HG03045 (cell line): Measurements from ENCODE around the gene CYP2W1.

Source experiments
- ATAC-seq: cut with Tn5 transposase; IDR thresholded peaks from one replicate; pipeline ENCODE4 v1.9.1; 2021; ENCODE audit warnings: mild to moderate bottlenecking, moderate library complexity; ENCODE audit not compliant: unreplicated experiment

Gene CYP2W1

DNA sequence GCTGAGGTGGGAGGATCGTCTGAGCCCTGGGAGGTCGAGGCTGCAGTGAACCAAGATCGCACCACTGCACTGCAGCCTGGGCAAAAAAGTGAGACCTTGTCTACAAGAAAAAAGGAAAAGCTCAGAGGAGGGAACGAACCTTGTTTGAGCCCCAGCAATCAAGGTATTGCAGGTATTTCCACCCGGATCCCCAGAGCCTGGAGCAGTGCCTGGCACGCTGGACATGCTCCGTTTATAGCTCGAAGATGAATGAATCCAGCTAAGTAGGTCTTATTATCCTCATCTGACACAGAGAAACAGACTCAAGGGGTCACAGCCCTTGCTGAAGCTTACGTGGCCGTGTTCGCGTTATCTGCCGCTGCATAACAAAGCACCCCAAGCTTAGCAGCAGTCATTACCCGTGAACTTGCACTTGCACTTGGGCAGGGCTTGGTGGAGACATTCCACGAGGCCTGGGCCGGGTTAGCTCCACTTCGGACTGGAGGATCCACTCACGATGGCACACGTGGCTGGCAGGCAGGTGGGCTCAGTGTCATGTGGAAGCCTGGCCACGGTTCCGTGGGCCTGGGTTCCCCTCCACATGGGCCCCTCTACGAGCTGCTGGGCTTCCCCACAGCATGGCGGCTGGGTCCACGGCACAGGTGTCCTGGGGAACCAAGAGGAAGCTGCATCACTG, 4.4 kb upstream of the CYP2W1 start:
- no peak for ATAC-seq

DNA sequence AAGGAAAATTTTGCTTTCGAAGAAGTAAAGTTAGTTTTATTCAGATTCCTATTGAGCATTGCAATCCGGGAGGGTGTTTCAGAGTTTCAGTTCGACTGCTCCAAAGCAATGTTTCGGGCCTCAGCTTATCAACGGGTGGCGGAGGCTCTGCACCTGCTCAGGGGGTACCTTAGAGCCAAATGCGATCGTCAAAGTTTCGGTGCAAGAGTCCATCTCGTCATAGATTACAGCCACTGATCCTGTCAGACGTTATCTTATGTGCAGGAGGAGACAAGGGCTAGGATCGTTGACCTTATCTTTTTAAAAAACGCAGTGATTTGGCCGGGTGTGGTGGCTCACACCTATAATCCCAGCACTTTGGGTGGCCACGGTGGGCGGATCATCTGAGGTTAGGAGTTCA, 3.8 kb upstream of the CYP2W1 start:
- no peak for ATAC-seq

DNA sequence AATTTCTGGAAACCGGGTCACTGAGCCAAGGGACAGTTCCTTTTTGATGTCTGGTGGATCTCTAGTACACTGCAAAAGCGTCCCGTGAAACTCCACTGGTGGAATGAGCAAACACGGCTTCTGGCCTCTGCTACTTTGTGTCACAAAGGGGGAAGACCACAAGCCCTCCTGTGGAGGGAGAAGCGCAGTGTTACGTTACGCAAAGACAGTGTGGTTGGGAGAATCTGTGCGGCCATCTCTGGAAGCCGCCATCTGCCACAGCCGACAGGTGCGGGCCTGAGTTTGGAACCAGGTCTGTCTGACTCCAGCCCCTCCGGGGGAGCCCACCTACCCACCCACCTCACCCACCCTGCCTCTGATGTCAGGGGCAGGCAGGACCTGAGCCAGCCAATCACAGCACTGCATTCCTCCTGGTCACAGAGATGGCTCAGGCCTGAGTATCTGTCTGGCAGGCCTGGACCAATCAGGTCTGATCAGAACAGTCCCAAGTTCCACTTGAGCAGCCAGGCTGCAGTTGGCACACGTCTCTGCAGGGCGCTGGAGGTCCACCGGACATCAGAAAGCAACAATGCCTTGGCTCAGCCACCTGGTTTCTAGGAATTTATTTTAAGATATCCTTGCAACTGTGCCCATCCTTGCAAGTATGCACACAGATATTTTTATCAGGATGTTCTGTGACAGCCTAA, 3.0 kb upstream of the CYP2W1 start:
- ATAC-seq: no peak

DNA sequence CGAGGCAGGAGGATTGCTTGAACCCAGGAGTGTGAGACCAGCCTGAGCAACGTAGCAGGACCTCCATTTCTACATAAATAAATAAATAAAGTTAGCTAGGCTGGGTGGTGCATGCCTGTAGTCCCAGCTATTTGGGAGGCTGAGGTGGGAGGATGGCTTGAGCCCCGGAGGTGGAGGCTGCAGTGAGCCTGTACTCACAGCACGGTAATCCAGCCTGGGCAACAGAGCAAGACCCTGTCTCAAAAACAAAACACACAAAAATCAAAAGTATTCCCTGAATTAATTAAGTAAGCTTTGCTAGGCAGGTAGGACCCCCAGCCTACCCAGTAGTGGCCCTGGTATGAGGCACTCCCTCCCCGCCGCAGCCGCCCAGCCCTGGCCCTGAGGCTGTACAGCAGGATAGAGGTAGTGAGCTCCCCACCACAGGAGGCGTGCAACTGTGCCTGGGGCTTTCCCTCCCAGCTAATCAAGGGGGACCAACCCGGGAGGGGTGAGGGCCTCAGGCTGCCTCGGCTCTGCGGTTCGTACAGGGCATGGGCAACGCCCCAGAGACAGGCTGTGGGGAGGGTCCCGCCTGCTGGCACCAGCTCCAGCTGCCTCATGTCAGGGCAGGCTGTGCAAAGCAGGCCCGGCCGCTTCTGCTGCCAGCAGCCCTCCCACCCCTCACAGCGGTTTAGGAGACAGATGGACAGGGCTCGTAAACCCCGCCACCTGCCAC, 1.0 kb upstream of the CYP2W1 start:
- no peak for ATAC-seq

DNA sequence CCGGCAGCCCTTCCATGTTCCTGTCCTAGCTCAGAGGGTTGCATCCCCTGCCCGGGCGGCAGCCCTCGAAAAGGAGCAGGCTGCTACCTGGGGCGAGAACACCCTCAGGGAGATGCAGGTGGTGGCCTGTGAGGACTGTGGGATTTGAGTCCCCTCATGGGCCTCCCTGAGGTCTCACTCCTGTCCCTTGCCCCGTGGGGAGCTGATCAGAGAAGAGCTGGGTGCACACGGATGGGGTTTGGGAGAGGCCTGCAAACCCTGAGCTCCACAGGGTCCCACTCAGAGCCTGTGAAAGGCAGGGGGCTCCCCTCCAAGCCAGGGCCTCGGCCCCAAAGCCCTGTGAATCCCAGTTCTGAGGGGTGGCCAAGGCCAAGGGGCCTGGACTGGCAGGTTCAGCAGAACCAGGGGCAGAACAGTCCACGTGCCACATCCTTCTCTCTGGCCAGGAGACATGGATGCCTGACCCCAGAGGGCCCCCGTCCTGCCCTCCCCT, 424 bp upstream of the CYP2W1 start:
- no peak for ATAC-seq

DNA sequence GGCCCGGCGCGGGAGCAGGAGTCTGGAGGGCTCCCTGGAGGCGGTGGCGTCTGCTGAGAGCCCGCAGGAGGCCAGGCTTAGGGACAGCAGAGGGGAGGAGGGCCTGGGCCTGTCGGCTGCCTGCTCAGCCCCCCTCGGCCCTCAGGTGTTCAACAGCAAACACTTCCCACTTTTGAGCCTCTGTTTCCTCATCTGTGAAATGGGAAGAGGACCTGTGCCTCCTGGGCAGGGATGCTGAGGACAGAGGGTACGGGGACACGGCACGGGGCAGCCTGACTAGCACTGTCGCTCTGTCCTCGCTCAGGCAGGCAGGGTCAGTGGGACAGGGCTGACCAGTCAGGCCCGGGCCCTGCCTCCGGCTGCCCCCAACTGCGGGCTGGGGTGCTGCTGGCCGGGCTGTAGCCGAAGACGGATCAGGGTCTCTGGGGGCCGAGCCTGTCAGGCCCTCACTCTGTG, 663 bp downstream of the CYP2W1 start:
- no peak for ATAC-seq

DNA sequence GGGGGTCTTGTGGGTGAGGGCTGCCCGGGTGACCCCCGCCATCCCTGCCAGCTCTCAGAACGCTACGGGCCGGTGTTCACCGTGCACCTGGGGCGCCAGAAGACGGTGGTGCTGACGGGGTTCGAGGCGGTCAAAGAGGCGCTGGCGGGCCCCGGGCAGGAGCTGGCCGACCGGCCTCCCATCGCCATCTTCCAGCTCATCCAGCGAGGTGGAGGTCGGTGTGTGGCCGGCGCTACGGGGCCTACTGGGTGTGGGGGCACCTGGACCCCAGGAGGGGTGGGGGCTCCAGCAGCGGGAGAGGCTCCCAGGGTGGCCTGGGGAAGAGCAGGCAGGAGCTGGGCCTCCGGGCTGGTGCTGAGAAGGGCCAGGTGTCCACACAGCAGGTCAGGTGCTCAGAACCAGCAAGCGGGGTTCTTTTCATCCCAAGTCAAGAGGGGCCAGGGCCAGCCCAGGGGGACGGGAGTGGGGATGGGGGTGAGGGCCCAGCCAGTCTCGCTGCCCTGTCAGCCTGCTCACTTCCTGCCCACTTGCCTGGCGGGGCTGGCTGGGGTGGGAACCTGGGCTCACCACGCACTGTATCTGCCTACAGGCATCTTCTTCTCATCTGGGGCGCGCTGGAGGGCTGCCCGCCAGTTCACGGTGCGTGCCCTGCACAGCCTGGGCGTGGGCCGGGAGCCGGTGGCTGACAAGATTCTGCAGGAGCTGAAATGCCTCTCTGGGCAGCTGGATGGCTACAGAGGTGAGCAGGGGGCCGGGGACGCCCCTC, 1.6 kb downstream of the CYP2W1 start:
- ATAC-seq: no peak

DNA sequence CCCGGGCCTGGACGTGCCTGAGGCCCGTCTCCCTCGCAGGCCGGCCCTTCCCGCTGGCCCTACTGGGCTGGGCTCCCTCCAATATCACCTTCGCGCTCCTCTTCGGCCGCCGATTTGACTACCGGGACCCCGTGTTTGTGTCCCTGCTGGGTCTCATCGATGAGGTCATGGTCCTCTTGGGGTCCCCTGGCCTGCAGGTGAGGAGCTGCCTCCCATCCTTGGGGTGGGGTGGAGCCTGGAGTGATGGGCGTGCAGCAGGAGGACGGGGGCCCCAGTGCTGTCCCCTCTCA, 2.1 kb downstream of the CYP2W1 start:
- no peak for ATAC-seq

DNA sequence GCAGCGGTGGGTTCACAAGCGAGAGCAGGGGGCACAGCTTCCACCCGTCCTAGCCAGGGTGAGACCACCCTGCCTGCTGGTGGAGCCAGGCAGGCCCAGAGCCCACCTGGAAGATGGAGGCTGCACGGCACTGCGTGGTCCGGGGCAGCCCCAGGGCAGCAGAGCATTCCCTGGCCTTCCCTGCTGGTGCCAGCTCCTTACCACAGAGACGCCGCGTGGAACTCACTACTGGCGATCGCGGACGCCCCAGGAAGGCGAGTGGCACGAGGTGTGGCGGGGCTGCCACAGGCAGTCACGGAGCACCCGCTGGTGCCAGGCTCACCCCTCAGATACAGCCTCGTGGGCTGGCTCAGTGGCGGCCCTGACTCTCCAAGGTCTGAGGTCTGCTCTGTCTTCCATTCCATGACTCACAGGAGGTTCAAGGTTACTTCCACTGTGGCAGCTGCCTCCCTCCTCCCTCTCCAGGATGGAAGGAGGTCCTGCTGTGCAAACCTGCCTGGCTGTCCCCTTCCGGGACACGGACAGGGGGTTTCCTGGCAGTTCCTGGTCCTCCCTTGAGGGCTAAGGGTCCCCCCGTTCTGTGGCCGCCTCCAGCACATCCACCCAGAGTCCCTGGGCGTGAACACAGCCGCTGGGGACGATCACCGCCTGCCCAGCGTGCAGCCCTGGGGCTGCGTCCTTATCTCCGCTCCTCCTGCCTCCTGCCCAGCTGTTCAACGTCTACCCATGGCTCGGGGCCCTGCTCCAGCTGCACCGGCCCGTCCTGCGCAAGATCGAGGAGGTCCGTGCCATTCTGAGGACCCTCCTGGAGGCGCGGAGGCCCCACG, 3.1 kb downstream of the CYP2W1 start:
- ATAC-seq: no peak

DNA sequence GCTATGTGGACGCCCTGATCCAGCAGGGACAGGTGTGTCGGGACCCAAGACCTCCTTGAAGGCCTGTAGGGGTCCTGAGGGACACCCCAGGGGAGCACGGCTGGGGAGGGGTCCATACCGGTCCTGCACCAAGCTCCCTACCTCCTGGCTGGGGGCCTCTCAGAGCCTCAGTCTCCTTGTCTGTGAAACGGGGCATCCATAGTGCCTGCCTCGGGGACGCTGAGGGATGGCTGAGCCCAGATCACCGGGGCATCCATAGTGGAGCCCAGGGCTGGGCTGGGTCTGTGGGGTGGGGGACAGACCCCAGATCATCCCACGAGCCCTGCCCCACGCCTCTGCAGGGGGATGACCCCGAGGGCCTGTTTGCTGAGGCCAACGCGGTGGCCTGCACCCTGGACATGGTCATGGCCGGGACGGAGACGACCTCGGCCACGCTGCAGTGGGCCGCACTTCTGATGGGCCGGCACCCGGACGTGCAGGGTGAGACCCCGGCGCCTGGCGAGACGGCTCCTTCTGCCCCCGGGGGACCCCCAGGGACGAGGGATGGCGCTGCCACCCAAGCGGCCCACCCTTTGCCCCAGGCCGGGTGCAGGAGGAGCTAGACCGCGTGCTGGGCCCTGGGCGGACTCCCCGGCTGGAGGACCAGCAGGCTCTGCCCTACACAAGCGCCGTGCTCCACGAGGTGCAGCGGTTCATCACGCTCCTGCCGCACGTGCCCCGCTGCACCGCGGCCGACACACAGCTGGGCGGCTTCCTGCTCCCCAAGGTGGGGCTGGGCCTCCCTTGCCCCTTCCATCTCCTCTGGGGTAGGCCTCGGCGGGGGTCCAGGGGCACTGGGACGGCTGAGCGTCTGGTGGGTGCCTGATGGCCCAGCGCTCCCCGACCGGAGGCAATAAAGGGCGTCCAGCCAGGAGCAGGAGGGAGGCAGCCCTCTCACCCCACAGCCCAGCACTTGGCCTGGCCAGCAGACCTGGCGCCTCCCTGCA, 4.1 kb downstream of the CYP2W1 start:
- ATAC-seq: no peak

DNA sequence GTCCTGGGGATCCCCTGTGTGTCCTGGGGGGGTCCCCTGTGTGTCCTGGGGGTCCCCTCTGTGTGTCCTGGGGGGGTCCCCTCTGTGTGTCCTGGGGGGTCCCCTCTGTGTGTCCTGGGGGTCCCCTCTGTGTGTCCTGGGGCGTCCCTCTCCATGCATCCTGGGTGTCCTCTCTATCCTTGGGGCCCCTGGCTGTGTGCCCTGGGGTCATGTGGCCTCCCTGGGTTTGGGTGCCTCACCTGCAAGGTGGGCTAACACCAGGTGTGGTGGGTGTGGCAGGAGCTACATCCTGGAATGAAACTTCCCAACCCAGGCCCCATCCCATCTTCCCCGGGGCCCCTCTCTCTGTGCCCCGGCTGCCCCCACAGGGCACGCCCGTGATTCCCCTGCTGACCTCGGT, 4.9 kb downstream of the CYP2W1 start:
- no peak for ATAC-seq

DNA sequence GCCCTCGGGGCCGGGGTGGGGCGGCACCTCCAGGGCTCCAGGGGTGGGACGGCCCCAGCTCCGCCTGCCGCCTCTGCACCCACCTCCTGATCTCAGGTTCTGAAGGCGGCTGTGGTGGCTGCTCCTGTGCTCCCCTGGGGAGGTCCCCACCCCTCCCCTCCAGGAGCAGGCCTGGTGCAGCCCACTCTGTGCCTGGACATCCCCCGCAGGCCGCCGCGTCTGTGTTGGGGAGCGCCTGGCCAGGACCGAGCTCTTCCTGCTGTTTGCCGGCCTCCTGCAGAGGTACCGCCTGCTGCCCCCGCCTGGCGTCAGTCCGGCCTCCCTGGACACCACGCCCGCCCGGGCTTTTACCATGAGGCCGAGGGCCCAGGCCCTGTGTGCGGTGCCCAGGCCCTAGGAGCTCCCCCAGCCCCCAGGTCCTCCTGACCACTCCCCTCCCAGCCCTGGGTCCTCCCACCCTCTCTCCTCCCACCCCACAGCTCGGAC, 5.5 kb downstream of the CYP2W1 start:
- ATAC-seq: no peak

DNA sequence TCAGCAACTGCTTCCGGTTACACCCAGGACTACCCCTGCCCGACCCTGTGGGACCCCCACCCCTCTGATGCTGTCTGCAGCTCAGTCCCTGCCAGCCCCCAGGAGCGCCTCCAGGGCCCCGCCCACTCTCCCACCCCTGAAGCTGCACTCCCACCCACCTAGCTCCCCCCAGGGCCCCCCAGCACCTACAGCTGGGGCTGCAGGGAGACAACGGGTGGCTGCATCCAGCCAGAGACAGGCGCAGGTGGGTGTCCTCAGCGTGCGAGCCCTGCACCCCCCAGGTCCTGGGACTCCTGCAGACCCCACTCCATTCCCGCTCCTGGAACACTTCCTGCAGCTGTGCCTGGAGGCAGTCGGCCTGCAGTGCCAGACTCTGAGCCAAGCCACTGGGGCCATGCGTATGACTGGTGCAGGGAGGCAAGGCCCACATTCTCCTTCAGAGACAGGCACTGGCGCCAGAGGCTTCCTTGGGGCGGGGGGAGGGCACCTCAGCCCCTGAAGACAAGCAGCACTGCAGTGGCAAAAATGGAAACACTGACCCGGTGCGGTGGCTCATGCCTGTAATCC, 6.1 kb downstream of the CYP2W1 start:
- ATAC-seq: no peak

DNA sequence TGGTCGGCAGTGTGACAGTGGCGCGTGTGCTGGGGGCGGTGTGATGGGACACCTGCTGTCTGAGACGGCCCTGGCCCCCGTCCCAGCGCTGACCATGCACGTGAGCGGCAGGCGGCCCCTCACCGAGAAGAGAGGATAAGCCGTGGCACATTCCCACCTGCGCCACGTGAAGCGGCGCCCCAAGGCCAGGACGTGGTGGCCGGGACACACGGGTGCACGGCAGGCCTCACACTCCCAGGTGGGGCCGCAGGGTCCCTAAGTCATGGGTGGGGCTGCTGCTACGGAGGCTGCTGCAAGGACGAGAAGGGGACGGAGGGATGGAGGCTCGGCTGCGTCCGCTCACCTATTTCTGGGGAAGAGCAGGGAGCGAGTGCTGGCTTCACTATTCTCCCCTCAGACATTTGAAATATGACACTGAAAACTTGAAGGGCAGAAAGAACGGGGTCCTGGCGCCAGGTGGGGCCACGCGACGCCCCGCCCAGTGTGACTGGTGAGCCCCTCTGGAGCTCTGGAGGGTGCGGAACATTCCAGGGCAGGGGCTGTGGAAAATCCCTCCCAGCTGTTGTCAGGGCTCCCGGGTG, 7.5 kb downstream of the CYP2W1 start:
- no peak for ATAC-seq

DNA sequence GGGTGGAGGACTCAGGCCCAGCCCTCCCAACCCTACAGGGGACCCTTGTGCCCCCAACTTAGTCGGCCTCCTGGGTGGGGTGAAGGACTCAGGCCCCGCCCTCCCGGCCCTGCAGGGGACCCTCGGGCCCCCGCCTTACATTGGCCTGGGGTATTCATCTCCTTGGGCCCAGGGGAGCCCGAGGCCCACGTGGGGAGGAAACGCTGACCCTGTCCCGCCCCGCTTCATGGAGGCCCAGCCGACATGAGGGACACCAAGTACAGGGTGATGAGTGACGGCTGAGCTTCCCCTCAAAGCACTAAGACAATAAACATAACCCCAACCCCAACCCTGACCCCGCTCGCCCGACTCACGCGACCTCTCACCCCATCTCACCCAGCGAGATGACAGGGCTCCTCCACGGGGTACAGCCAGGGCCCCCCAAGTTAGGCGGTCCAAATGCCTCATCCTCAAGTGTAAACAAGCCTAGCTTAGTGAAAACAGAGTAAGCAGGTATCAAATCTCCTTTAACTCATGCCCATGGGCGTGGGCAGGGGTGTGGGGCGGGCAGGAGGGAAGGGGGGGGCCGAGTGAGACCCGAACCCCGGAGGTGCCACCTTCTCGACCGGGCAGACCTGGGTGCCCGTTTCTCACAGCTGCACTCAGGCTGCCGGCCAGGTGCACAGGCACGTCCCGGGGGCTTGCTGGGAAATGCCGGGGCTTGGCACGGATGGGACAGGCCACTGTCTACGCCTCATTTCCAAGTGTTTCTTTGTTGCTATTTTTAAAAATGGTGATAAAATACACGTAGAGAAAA, 8.2 kb downstream of the CYP2W1 start:
- no peak for ATAC-seq

DNA sequence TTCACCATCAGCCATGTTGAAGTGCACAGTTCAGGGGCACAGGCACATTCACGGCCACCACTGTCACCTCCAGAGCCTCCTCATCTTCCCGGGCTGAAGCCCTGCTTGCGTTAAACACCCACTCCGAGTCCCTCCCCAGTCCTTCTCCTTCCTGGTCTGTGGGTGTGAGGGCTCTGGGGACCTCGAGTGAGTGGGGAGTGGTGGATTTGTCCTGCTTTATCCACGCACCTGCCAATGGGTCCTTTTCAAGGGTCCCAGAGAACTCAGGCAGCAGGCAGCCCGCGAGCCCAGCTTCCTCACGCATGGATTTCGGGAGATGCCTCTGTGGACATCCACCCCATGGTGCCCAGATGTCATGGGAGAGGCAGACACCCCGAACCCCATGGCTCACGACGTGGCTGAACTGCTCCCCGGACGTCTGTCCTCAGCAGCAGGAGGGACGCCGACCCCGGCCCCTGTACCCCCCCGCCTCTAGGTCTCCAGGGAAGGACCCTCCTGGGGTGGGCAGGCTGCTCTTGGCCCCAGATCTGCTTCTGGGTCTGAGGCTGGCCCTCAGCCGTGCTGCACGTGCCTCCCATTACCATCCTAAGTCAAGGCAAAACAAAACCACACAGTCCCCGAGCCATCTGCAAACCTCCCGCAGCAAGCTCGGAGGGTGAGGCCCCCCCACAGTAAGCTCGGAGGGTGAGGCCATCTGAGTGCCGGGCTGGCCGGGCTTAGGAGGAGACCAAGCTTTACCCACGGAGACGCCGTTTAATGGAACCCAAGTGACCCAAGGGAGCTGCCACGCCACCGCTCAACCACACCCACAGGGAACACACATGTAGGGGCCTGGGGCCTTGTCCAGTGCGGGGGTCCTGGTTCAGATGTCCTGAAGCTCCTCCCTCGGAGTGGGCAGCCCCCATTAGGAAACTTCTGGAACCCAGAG, 9.0 kb downstream of the CYP2W1 start:
- ATAC-seq: no peak
